Liver (tissue), 9 donors: ENCODE results near the gene TICAM2. TPM values are rescaled to one million over a fixed set of nuclear protein-coding genes. Genes with fewer than 3 reads are reported as not detected.

ENCODE experiments used
- DNase-seq: peaks from one replicate; pipeline ENCODE4 v3.0.0-alpha.2; 2017; ENCODE audit warnings: low spot score
- H3K27ac ChIP-seq, 2 donors: one replicate each; pipeline ENCODE4 v1.7.0; 2013; ENCODE audit warnings: inconsistent platforms in 2 of 2, low read length in 2 of 2, control low read depth in 1 of 2, low read depth in 1 of 2, mild to moderate bottlenecking in 1 of 2
- H3K27me3 ChIP-seq, 4 donors: one replicate each; pipeline versions ENCODE4 v1.6.1 to v1.7.0; 2013; ENCODE audit warnings: low read length in 3 of 4, inconsistent platforms in 1 of 4, mild to moderate bottlenecking in 1 of 4, moderate library complexity in 1 of 4; ENCODE audit not compliant: control insufficient read depth in 4 of 4, insufficient read depth in 4 of 4
- H3K36me3 ChIP-seq, 4 donors: one replicate each; pipeline versions ENCODE4 v1.6.1 to v1.7.0; 2013; ENCODE audit warnings: low read length in 3 of 4, mild to moderate bottlenecking in 3 of 4, low read depth in 1 of 4, moderate library complexity in 1 of 4; ENCODE audit not compliant: control insufficient read depth in 4 of 4, insufficient read depth in 3 of 4
- H3K4me1 ChIP-seq, 4 donors: one replicate each; pipeline versions ENCODE4 v1.6.1 to v1.7.0; 2013; ENCODE audit warnings: low read length in 3 of 4, mild to moderate bottlenecking in 3 of 4, moderate library complexity in 1 of 4; ENCODE audit not compliant: control insufficient read depth in 4 of 4, insufficient read depth in 4 of 4
- H3K4me3 ChIP-seq, 3 donors: one replicate each; pipeline versions ENCODE4 v1.6.1 to v1.7.0; 2013; ENCODE audit warnings: low read length in 3 of 3, control low read depth in 1 of 3, low read depth in 1 of 3, mild to moderate bottlenecking in 1 of 3
- H3K9ac ChIP-seq, 2 donors: one replicate each; pipeline ENCODE4 v1.7.0; 2013; ENCODE audit warnings: low read length in 2 of 2, mild to moderate bottlenecking in 2 of 2, moderate library complexity in 2 of 2, control low read depth in 1 of 2, low read depth in 1 of 2
- H3K9me3 ChIP-seq, 4 donors: one replicate each; pipeline versions ENCODE4 v1.6.1 to v1.7.0; 2013; ENCODE audit warnings: low read length in 3 of 4; ENCODE audit not compliant: control insufficient read depth in 4 of 4
- ATF3 ChIP-seq: IDR thresholded peaks from 2 replicates; pipeline ENCODE4 v1.6.1; 2016; ENCODE audit warnings: antibody characterized with exemption
- CTCF ChIP-seq: fragments of 150-350 bp; IDR thresholded peaks from 2 replicates; pipeline ENCODE4 v1.5.1; 2017; ENCODE audit warnings: improper control_type of control experiment, low read depth, low read length; ENCODE audit not compliant: missing input control
- FOXA1 ChIP-seq: IDR thresholded peaks from 2 replicates; pipeline ENCODE4 v1.6.1; 2016; ENCODE audit warnings: antibody characterized with exemption
- GABPA ChIP-seq, 2 donors: IDR thresholded peaks in 1 of 2; conservative IDR thresholded peaks in 1 of 2; 2 replicates each; pipeline ENCODE4 v1.6.1; 2016; ENCODE audit warnings: antibody characterized with exemption in 2 of 2, mild to moderate bottlenecking in 1 of 2, moderate library complexity in 1 of 2
- JUND ChIP-seq, 2 donors: IDR thresholded peaks; 2 replicates each; pipeline ENCODE4 v1.6.1; 2016; ENCODE audit warnings: antibody characterized with exemption in 2 of 2
- MAX ChIP-seq: IDR thresholded peaks from 2 replicates; pipeline ENCODE4 v1.6.1; 2016; ENCODE audit warnings: antibody characterized with exemption
- RAD21 ChIP-seq, 2 donors: IDR thresholded peaks; 2 replicates each; pipeline ENCODE4 v1.6.1; 2016; ENCODE audit warnings: antibody characterized with exemption in 2 of 2, mild to moderate bottlenecking in 2 of 2
- REST ChIP-seq: IDR thresholded peaks from 2 replicates; pipeline ENCODE4 v1.6.1; 2016; ENCODE audit warnings: antibody characterized with exemption, mild to moderate bottlenecking
- RXRA ChIP-seq, 2 donors: IDR thresholded peaks; 2 replicates each; pipeline ENCODE4 v1.6.1; 2017 to 2018; ENCODE audit warnings: antibody characterized with exemption in 2 of 2, mild to moderate bottlenecking in 1 of 2
- TAF1 ChIP-seq: conservative IDR thresholded peaks from 2 replicates; pipeline ENCODE4 v1.6.1; 2016; ENCODE audit warnings: antibody characterized with exemption, mild to moderate bottlenecking
- YY1 ChIP-seq: IDR thresholded peaks from 2 replicates; pipeline ENCODE4 v1.6.1; 2016; ENCODE audit warnings: antibody characterized with exemption, mild to moderate bottlenecking
- WGBS: extraction: QIAGEN DNeasy Blood & Tissue Kit; methylation state at CpG from one replicate; pipeline ENCODE4 v1.1.7; 2013; 5-methylcytosine and 5-hydroxymethylcytosine counted together
- polyA plus RNA-seq, 2 donors: library from polyadenylated mRNA; stranded (reverse) in 1 of 2; unstranded in 1 of 2; fragments of 200-250 nt in 1 of 2; fragments of >200 nt in 1 of 2; fragmentation: Nextera tagmentation in 1 of 2; extraction: Ambion mirVana in 1 of 2; gene quantifications; one replicate each; pipeline versions ENCODE4 v1.2.1 to v1.2.3, GENCODE V29; 2013 to 2015
- total RNA-seq, 2 donors: library from RNA; depleted of rRNA; stranded (reverse); fragments of >200 nt; gene quantifications; one replicate each; pipeline ENCODE4 v1.2.3, GENCODE V29; 2014
- donor health status: healthy.
- donor health status: healthy.
- donor health status: healthy.
- donor health status: healthy.
- donor health status: healthy.

The TICAM2 gene
- total and polyA plus RNA-seq, 4 donors: 0.50 to 1.5 (median 0.95) TPM

GRCh38 chr5:115607935-115608334 is 5.7 kb upstream of the TICAM2 start (continued):
- TF ChIP-seq REST (no peak), MAX (no peak), YY1 (no peak), GABPA (IDR thresholded peaks at IDR 0.05 in 1 of 2, conservative IDR thresholded peaks at IDR 0.05 in 1 of 2) (no peak), RAD21 (IDR thresholded peaks at IDR 0.05) (no peak)

GRCh38 chr5:115605436-115605835 is 3.2 kb upstream of the TICAM2 start:
- no peak overlapping the region for H3K9ac ChIP-seq
- H3K4me3 ChIP-seq: no peak overlapping the region
- H3K4me1 ChIP-seq: peaks cover 0 to 17% (median 6%) of the 10 kb centered on the region in 4 donors
- no peak for TF ChIP-seq GABPA (IDR thresholded peaks at IDR 0.05 in 1 of 2, conservative IDR thresholded peaks at IDR 0.05 in 1 of 2)
- no peak for TF ChIP-seq RXRA (IDR thresholded peaks at IDR 0.05)
- TF ChIP-seq RAD21 (IDR thresholded peaks at IDR 0.05): no peak
- no peak for TF ChIP-seq REST
- TF ChIP-seq MAX: no peak
- TF ChIP-seq YY1: no peak
- TF ChIP-seq ATF3: no peak
- no peak for TF ChIP-seq FOXA1
- TF ChIP-seq CTCF: no peak
- TF ChIP-seq TAF1: no peak
- no peak for TF ChIP-seq JUND (IDR thresholded peaks at IDR 0.05)
- H3K9me3 ChIP-seq: no peaks in the 10 kb centered on the region
- DNase-seq: no peak
- peaks cover 0 to 2% (median under 1%) of the 10 kb centered on the region in 4 donors for H3K36me3 ChIP-seq
- no peak overlapping the region for H3K27ac ChIP-seq
- H3K27me3 ChIP-seq: no peaks in the 10 kb centered on the region
- WGBS: 92% methylated on average over 3 of the region's 3 CpGs
